Activated CD4-positive, alpha-beta T cell treated with anti-CD3 and anti-CD28 coated beads for 48 hours (primary cell): ENCODE data around the gene PSMD8.
"Not testable (repeated sequence)": the region's sequence is repeated elsewhere in the genome, so short reads cannot be mapped to it uniquely, and the experiment has no call there.

ENCODE experiments used
- DNase-seq: peaks from one replicate; pipeline ENCODE4 v3.0.0-alpha.2; 2020

Gene PSMD8

DNA sequence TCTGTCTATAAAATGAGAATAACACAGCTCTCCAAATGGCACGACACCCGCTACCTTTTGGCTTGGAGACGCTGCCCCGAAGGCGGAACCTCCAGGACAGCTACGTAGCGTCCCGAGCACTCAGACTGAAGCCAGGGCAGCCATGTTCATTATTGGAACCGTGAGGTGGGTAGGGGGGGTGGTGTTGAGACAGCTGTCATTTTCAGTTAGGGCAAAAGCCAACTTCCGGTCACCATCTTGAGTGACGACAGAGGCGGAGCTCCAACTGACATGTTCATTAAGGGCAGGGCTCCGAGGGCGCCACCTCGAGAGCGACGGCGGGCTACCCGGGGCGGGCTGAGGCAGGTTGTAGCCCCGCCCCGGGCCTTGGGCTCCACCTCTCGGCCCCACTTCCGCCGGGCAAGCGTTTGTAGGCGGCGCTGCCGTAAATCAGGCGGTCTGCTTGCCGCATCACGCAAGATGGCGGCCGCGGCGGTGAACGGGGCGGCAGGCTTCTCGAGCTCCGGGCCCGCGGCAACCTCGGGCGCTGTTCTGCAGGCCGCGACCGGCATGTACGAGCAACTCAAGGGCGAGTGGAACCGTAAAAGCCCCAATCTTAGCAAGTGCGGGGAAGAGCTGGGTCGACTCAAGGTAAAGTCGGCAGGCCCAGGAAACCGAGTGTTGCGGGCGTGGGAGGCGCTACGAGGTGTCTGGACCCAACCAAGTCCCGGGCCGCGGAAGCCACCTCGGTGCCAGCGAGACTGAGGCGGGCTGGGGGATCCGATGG is at the start of gene PSMD8:
Gene PSMD8, plus strand, starts transcription at position 240 of the 766 bp plus-strand sequence. Its CDS starts 31 bp downstream, at position 271.
- peak; percentile 99 for DNase-seq

GRCh38 chr19:38326591-38326990 is 47.8 kb upstream of the PSMD8 start:
- no peak for DNase-seq

- DNase-seq, result no peak
These were observed 44.7 kb upstream of the PSMD8 start for GRCh38 chr19:38329651-38330050.

DNA sequence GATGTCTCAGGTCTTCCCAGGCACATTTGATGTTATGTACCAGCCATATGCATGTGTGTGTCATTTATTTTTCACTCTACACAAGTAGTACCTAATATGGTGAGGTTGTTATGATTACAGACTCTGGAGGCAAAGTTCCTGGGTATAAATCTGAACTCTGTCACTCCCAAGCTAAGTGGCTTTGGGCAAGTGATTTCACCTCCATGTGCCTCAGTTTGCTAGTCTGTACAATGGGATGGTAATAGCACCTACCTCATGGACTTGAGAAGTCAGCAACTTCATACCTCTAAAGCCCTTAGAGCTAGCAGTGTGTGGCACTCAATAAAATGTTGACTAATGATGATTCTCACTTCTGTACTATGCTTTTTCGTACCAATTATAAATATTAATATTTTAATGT is 42.6 kb upstream of the PSMD8 start:
- no peak for DNase-seq

- DNase-seq, result no peak
These were observed 41.1 kb upstream of the PSMD8 start for GRCh38 chr19:38333245-38333644.

GRCh38 chr19:38335949-38336637 is 38.3 kb upstream of the PSMD8 start:
- peak; percentile 98 for DNase-seq

- peak; percentile 98 for DNase-seq
These were observed 37.6 kb upstream of the PSMD8 start for GRCh38 chr19:38336638-38337359.

DNA sequence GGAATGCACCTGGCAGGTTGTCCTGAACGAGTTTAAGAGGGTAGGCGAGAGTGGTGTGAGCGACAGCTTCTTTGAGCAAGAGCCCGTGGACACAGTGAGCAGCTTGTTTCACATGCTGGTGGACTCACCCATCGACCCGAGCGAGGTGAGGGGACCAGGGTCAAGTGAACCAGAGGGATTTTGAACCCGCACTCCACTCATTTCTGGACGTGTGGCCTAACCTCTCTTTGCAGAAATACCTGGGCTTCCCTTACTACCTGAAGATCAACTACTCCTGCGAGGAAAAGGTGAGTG is 37.1 kb upstream of the PSMD8 start:
- DNase-seq, result no peak

DNA sequence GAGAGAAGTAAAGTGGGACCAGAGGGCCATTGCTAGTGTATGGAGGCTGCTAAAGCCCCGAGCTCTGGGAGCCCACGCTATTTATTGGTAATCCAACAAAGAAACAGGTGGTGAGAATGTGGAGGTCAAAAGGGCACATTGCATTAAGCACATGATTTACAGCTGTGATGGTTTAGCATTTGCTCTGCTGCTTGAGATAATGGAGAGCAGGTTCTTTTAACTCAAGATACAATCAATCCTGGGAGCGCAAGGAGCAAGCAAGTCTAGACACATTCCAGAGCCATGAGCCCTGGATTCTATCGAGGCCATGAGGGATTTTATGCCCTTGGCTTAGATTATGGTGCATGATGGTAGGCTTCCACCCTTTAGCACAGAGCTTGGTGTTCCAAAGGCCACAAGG is 35.4 kb upstream of the PSMD8 start:
- not testable (repeated sequence) for DNase-seq

- no peak for DNase-seq
These were observed 33.4 kb upstream of the PSMD8 start for GRCh38 chr19:38340927-38341326.

DNA sequence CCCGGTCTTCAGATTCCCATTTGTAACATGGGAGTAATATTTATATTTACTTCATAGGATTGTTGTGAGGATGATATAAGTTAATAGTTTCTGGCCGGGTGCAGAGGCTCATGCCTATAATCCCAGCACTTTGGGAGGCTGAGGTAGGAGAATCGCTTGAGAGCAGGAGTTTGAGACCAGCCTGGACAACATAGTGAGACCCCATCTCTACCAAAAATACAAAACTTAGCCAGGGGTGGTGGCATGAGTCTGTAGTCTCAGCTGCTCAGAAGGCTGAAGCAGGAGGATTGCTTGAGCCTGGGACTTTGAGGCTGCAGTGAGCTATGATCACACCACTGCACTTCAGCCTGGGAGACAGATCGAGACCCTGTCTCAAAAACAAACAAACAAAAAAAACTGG is 27.5 kb upstream of the PSMD8 start:
- no peak for DNase-seq

DNA sequence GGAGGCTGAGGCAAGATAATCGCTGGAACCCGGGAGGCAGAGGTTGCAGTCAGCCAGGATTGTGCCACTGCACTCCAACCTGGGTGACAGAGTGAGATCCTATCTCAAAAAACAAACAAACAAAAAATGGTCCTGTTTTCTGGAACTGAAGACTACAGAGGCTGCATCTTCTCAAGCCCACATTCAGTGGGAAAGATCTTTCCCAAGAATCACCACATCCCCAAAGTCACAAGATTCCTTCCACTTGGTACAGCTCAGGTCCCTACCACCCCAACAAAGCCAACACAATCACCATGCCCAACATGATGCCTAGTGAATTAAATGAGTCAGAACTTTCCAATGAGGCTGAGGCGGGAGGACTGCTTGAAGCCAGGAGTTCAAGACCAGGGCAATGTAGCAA is 23.5 kb upstream of the PSMD8 start:
- no peak for DNase-seq

DNA sequence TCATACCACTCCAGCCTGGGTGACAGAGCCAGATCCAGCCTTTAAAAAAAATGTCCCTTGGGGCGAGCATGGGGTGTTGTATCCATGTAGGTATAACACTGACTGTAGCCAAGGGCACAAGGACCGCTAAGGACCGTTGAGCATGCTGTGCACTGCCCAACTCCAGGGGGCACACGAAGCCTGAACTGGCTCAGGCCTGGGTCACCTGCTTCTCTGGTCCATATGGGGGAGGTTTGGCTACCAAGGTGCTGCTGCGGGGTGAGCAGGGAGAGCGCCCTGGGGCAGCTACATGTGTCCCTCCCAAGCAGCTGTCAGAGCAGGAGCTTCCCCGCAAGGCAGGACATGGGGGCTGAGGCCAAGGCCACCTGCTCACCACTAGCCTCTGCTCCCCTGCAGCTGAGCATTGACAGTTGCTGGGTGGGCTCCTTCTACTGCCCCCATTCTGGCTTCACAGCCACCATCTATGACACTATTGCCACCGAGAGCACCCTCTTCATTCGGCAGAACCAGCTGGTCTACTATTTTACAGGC is 22.4 kb upstream of the PSMD8 start:
- no peak for DNase-seq

- DNase-seq, result no peak
These were observed 21.8 kb upstream of the PSMD8 start for GRCh38 chr19:38352611-38353010.

DNA sequence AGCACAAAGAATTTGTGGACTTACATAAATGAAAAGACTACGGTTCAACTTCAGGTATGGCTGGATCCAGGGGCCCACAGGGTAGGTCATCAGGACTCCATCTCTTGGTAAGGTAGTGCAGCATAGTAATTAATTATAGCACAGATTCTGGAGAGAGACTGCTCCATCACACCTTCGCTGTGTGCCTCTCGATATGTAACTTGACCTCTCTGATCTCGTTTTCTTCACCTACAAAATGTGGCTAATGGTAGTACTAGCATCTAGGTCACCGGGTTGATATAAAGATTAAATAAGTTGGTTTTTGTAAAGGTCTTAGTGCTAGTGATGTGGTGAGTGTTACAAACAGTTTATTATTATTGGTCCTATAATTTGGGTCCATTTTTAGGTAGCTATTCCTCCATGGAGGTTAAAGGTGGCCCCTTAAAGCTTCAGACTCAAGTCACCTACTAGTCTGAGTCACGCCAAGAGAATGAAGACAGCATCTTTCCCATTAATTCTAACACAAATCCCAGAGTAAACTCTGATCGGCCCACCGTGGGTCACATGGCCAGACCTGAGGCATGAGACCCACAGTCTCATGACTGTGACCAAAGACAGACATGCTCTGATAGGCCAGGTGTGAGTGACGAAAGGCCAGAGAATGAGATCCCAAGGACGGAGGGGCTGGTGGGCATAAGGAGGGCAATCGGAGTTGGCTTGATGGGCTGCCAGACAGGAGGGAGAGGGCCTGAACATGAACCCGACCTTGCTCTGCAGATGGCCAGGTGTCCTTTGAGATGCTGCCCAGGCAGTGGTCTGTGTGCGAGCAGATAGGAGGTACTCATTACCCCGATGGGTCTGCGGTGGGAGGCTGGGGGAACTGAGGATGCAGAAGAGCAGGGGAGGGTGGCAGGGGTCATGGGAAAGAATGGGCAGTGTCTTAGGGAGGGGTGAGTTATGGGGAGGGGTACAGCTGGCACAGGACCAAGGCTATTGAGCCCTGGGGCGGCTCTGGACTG is 18.3 kb upstream of the PSMD8 start:
- DNase-seq, result no peak

- DNase-seq, result no peak
These were observed 16.3 kb upstream of the PSMD8 start for GRCh38 chr19:38358071-38358470.

- DNase-seq, result no peak
These were observed 14.9 kb upstream of the PSMD8 start for GRCh38 chr19:38359242-38360021.

- no peak for DNase-seq
These were observed 14.0 kb upstream of the PSMD8 start for GRCh38 chr19:38360351-38360750.

- DNase-seq, result no peak
These were observed 13.3 kb upstream of the PSMD8 start for GRCh38 chr19:38360839-38361631.

DNA sequence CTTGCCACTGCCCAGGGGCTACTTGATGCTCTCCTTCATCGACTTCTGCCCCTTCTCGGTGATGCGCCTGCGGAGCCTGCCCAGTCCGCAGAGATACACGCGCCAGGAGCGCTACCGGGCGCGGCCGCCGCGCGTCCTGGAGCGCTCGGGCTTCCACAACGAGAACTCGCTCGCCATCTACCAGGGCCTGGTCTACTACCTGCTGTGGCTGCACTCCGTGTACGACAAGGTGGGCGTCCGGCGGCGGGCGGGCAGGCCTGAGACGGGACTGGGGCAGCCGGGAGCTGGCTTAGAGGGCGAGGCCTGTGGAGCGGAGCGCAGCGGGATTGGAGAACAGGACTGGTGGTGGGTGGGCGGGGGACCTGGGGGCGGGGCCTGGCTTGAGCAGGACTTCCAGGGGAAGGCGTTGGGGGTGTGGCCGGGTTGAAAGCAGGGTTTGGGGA is 12.7 kb upstream of the PSMD8 start:
- peak; percentile 83 for DNase-seq
